ENCODE results near the gene MRS2.
"Not testable (repeated sequence)": the region's sequence is repeated elsewhere in the genome, so short reads cannot be mapped to it uniquely, and the experiment has no call there.

MRS2 gene

GRCh38 chr6:24402697-24403500, at the start of gene MRS2:
Gene MRS2, plus strand, starts transcription at chr6:24402936. Its CDS starts 111 bp downstream, at chr6:24403047.
- peak; percentile 68 for DNase-seq

- DNase-seq = no peak
Observed at GRCh38 chr6:24353861-24354260, 48.9 kb upstream of the MRS2 start.

- no peak for DNase-seq
Observed at GRCh38 chr6:24355393-24355792, 47.3 kb upstream of the MRS2 start.

DNA sequence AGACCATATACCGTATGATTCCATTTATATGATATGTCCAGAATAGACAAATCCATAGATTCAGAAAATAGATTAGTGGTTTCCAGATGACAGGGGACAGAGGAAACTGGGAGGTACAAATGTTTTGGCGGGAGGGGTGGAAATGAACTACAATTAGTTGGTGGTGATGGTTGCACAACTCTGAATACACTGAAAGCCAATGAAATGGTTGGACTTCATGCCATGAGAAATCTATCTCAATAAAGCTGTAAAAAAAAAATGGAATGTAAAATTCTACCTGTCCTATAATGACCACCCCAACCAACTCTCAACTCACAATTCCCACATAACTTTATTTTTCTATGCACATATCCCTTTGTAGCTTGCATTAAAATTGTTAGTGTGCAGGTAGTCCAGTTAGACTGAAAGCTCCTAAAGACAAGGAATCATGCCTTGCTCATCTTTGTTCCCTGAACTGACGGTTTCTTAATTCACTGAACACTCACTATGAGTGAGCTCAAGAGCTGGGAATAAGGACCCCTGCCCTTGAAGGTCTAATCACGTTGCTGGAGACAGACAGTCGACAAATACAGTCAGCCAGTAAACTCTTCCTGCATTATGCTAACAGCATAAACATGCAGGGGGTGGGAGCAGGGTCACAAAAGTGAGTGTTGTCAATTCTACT, 46.3 kb upstream of the MRS2 start:
- no peak for DNase-seq

DNA sequence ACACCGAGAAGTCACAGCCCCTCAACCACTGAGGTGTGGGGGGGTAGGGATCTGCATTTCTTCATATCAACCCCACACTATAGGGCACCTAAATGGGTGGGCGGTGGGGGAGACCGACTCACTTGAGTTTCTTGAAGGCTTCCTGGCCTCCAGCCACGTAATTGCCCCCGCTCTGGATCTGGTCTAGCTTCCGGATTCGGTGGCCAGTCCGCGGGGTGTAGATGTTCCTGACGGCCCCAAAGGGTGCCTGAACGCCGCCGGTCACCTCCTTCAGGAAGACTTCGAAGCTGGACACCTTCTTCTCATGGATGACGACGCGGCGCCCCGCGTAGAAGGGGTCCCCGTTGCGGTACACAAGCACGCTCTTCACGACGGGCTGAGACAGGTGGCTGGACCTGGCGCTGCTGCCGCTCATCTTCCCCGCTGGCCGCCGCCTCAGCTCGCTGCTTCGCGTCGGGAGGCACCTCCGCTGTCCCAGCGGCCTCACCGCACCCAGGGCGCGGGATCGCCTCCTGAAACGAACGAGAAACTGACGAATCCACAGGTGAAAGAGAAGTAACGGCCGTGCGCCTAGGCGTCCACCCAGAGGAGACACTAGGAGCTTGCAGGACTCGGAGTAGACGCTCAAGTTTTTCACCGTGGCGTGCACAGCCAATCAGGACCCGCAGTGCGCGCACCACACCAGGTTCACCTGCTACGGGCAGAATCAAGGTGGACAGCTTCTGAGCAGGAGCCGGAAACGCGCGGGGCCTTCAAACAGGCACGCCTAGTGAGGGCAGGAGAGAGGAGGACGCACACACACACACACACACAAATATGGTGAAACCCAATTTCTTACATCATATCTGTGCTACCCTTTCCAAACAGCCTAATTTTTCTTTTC, 45.2 kb upstream of the MRS2 start, which contains the start of gene DCDC2:
Gene DCDC2 (minus strand): TSS at position 724 of the 883 bp plus-strand sequence. CDS start 309 bp downstream, at position 415.
- DNase-seq = no peak

GRCh38 chr6:24358219-24358821, 44.4 kb upstream of the MRS2 start:
- no peak for DNase-seq

DNA sequence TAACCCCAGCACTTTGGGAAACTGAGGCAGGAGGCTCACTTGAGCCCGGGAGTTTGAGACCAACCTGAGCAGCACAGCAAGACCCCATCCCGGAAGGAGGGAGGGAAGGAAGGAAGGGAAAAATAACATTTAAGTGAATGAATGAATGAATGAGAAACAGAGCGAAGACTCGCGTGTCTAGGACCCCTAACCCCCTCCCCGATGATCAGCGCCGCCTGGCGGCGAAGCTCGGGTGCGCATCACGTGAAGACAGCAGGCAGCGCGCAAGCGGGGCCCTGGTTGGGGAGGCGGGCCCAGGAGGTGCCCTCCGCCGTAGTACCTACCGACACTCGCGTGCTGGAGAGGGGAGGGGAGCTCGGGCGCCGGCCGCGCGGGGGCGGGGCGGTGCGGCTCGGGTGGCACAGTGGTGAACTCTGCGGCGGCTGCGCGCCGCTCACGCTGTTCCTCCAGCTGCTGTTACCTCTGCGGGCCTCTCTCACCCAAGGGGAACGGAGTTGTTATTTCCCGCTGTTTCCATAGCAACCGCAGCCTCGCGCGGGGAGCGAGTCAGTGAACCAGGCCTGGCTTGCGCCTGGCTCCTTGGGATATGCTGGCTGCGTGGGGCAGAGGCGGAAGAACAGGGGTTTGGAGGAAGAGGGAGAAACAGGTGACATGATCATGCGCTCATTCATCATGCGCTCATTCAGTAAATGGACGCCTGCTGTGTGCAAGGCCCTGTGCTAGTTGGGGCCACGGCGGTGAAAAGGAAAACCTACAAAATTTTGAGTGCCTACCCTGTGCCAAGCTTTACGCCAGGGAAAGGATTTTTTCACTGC, 42.9 kb upstream of the MRS2 start:
- peak; percentile 65 for DNase-seq

DNA sequence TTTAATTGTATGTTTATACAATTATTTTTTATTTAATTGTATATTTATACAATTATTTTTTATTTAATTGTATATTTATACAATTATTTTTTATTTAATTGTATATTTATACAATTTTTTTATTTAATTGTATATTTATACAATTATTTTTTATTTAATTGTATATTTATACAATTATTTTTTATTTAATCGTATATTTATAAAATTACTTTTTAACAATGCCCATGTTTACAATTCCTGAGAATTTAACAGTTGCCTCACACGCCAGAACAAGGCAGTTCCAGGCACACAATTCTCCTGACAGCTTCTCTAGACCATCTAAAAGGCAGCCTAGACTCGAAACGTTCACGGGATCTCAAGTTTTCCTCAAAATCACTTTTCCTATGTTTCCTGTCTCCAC, 40.4 kb upstream of the MRS2 start:
- DNase-seq = not testable (repeated sequence)

- not testable (repeated sequence) for DNase-seq
Observed at GRCh38 chr6:24365103-24365633, 37.6 kb upstream of the MRS2 start.

DNA sequence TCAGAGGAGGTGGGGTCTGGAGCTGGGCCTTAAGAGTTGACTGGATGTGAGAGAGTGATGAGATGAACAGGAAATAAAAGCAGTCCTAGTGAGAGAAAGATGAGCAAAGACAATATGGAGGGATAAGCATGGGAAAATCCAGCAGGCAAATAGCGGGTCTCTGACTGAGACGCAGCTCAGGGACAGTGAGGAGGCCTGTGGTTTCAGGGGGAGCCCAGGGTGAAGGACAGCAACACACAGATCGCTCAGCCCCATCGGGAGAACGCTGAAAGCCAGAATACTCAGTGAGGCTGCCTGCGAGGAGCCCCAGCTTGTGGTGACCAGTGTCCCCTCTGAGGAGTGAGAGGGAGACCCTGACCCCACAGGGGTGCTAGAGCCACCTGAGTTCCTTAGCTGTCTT, 28.1 kb upstream of the MRS2 start:
- DNase-seq = no peak

DNA sequence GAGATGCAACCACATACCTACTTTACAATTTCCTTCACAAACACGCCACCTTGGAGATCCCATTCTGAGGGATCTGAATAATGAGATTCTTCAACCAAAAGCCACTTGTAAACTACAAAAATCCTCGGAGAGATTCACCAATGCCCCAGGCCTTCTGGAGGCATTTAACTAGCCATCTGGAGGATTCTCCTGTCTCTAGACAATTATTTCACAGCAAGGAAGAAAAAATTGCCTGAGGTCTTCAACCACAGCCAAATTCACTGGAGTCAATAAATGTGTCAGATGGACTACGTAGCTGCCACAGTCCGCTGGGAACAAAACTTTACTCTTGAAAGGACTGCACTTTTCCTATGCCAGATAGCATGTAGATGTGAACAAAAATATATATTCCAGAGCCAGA, 25.9 kb upstream of the MRS2 start:
- no peak for DNase-seq

- DNase-seq = no peak
Observed at GRCh38 chr6:24378473-24379097, 24.2 kb upstream of the MRS2 start.

GRCh38 chr6:24381476-24382219, 21.1 kb upstream of the MRS2 start:
- DNase-seq = no peak

GRCh38 chr6:24382220-24382540, 20.6 kb upstream of the MRS2 start:
- no peak for DNase-seq

- not testable (repeated sequence) for DNase-seq
Observed at GRCh38 chr6:24382891-24383494, 19.7 kb upstream of the MRS2 start.

GRCh38 chr6:24384369-24385130, 18.2 kb upstream of the MRS2 start:
- DNase-seq = not testable (repeated sequence)

DNA sequence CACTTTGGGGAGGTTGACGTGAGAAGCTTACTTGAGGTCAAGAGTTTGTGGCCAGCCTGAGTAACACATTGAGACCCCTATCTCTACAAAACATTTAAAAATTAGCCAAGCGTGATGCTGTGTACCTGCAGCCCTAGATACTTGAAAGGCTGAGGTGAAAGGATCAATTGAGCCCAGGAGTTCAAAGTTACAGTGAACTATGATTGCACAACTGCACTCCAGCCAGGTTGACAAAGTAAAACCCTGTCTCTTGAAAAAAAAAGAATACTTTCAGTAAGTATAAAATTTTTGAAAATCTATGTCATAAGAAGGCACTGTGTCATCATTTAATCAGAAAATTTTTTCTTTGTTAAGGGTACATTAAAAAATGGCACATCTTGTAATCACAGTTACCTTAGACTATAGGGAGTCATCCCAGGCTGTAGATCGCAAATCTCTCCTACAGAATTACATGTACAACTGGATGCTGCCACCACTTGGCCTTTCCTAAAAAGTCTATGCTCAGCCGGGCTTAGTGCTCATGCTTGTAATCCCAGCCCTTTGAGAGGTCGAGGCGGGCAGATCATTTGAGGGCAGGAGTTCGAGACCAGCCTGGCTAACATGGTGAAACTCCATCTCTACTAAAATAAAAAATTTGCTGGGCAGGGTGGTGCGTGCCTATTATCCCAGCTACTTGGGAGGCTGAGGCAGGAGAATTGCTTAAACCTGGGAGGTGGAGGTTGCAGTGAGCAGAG, 17.0 kb upstream of the MRS2 start:
- no peak for DNase-seq

DNA sequence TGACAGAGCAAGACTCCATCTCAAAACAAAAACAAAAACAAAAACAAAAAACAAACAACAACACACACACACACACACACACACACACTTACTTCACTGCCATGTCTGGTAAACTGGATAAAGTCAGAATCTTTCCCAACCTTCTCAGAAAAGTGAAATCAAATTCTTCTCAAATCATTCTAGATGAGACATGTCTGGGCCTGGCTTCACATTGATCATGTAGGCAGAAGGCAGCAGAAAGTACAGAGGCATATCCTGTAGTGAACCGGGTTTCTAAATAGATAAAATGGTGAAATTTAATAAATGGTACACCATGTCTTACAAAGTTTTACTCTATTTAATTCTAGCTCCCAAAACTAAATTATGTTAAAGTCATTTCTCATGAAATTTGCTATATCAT, 14.9 kb upstream of the MRS2 start:
- no peak for DNase-seq

- no peak for DNase-seq
Observed at GRCh38 chr6:24391208-24391607, 11.5 kb upstream of the MRS2 start.
